GM12878 (cell line): ENCODE measurements around the gene NR6A1. TPM values are rescaled to one million over a fixed set of nuclear protein-coding genes. Genes with fewer than 3 reads are reported as not detected.

Experiments used
- ATAC-seq: fragments of 200-7000 bp; cut with Tn5 transposase; 3 replicates; pipeline ENCODE4 v1.9.1; 2020; ENCODE audit warnings: mild to moderate bottlenecking, moderate library complexity
- BruUV-seq: library from RNA; stranded (reverse); fragments of 400-500 nt; replicated peaks from 2 replicates; lab custom pipeline; 2021; lab: Mats Ljungman, UMichigan
- CTCF ChIA-PET: fragments of 300-600 bp; sonication (Branson Sonifier 250); formaldehyde crosslinking; extraction: SDS; loops from one replicate; lab custom pipeline; 2021; ENCODE audit warnings: inconsistent platforms; lab: Yijun Ruan, JAX
- POLR2A ChIA-PET: fragments of 350-600 bp; formaldehyde crosslinking; extraction: SDS; loops from one replicate; lab custom pipeline; 2021; ENCODE audit warnings: inconsistent platforms; lab: Charles Lee
- RAD21 ChIA-PET: fragments of 300-600 bp; sonication (Branson Sonifier 250); formaldehyde crosslinking; loops from one replicate; lab custom pipeline; 2023; ENCODE audit warnings: antibody characterized with exemption; ENCODE audit not compliant: unreplicated experiment; lab: Charles Lee
- SMC1A ChIA-PET: fragments of 300-600 bp; sonication (Branson Sonifier 250); formaldehyde crosslinking; loops from one replicate; lab custom pipeline; 2023; ENCODE audit not compliant: unreplicated experiment, uncharacterized antibody; lab: Charles Lee
- DNase-seq: peaks from one replicate; pipeline ENCODE4 v3.0.0-alpha.2; 2011; ENCODE audit warnings: low read depth, low spot score
- FAIRE-seq: peaks from 3 replicates; lab custom pipeline; 2011; peaks lifted over from hg19 to GRCh38; lab: Jason Lieb, UNC
- H2AFZ ChIP-seq: 2 replicates; pipeline ENCODE4 v1.6.0; 2011; ENCODE audit warnings: low read depth, low read length, control low read depth; ENCODE audit not compliant: control insufficient read depth
- H3K27ac ChIP-seq: 2 replicates; pipeline ENCODE4 v1.5.1; 2011; ENCODE audit warnings: control low read depth; ENCODE audit not compliant: control insufficient read depth, insufficient read depth
- H3K27me3 ChIP-seq, 2 experiments: replicated peaks in 1 of 2; 2 replicates each; pipeline versions ENCODE4 v1.6.0 to v1.6.1; 2011; ENCODE audit warnings: low read length in 1 of 2; ENCODE audit not compliant: control insufficient read depth in 2 of 2, insufficient read depth in 2 of 2
- H3K36me3 ChIP-seq, 2 experiments: 2 replicates each; pipeline ENCODE4 v1.5.1; 2011; ENCODE audit warnings: low read length in 1 of 2; ENCODE audit not compliant: control insufficient read depth in 2 of 2, insufficient read depth in 2 of 2
- H3K4me1 ChIP-seq: 2 replicates; pipeline ENCODE4 v1.6.1; 2011; ENCODE audit warnings: mild to moderate bottlenecking, low read length, moderate library complexity, mixed read lengths; ENCODE audit not compliant: control insufficient read depth, insufficient read depth
- H3K4me2 ChIP-seq: 2 replicates; pipeline ENCODE4 v1.6.0; 2011; ENCODE audit warnings: control low read depth; ENCODE audit not compliant: control insufficient read depth, insufficient read depth
- H3K4me3 ChIP-seq: fragments of 200-600 bp; sonication (generic); 2 replicates; pipeline ENCODE4 v1.5.1; 2016
- H3K79me2 ChIP-seq: 2 replicates; pipeline ENCODE4 v1.6.0; 2011; ENCODE audit warnings: low read length; ENCODE audit not compliant: control insufficient read depth, insufficient read depth
- H3K9ac ChIP-seq: 2 replicates; pipeline ENCODE4 v1.8.0; 2011; ENCODE audit warnings: low read length, control low read depth, mixed read lengths; ENCODE audit not compliant: control insufficient read depth, insufficient read depth
- H3K9me3 ChIP-seq: replicated peaks from 3 replicates; pipeline ENCODE4 v1.5.1; 2011; ENCODE audit warnings: mild to moderate bottlenecking, low read length; ENCODE audit not compliant: control insufficient read depth, insufficient read depth
- H4K20me1 ChIP-seq: 2 replicates; pipeline ENCODE4 v1.6.0; 2011; ENCODE audit not compliant: control insufficient read depth, insufficient read depth
- NRF1 ChIP-seq: conservative IDR thresholded peaks from 2 replicates; pipeline ENCODE4 v1.6.1; 2011; ENCODE audit warnings: mild to moderate bottlenecking, low read depth, low read length, improper control_type of control experiment
- PAX5 ChIP-seq: IDR thresholded peaks from 2 replicates; pipeline ENCODE4 v1.6.1; 2011; ENCODE audit warnings: low read depth, low read length, borderline replicate concordance
- PKNOX1 ChIP-seq: fragments of 450-650 bp; IDR thresholded peaks from 2 replicates; pipeline ENCODE4 v1.6.1; 2016; ENCODE audit warnings: mild to moderate bottlenecking
- SKIL ChIP-seq: fragments of 450-650 bp; IDR thresholded peaks from 2 replicates; pipeline ENCODE4 v1.6.1; 2017; ENCODE audit warnings: mild to moderate bottlenecking, low read depth, inconsistent platforms; ENCODE audit not compliant: poor library complexity, severe bottlenecking
- YY1 ChIP-seq: IDR thresholded peaks from 2 replicates; pipeline ENCODE4 v1.6.1; 2011; ENCODE audit warnings: low read depth, mild to moderate bottlenecking, low read length
- WGBS: methylation state at CpG from one replicate; pipeline ENCODE4 v1.1.6; 2016; ENCODE audit warnings: low lambda C conversion rate; ENCODE audit not compliant: insufficient replicate concordance, insufficient coverage; ENCODE audit errors: missing lambda C conversion rate; 5-methylcytosine and 5-hydroxymethylcytosine counted together
- in situ Hi-C: fragments of 300-500 bp; cut with MboI; formaldehyde crosslinking; loops from 9 replicates; pipeline ENCODE4 v1.14.3; 2018; ENCODE audit warnings: mixed read lengths
- intact Hi-C: fragments of 100-400 bp; cut with micrococcal nuclease; formaldehyde crosslinking; loops from one replicate; pipeline ENCODE4 v1.14.2; 2022; ENCODE audit not compliant: unreplicated experiment
- polyA plus RNA-seq, 11 experiments: library from polyadenylated mRNA; depleted of rRNA in 4 of 11; unstranded in 6 of 11; stranded (reverse) in 5 of 11; fragments of >200 nt; fragmentation: Nextera tagmentation in 4 of 11; fragmentation: Illumina TruSeq in 1 of 11; extraction: Ambion mirVana in 4 of 11; extraction: Trizol in 1 of 11; gene quantifications; 1 replicate in 1 of 11; 2 replicates in 10 of 11; pipeline versions ENCODE4 v1.2.1 to v1.2.3, GENCODE V29; 2011 to 2016; ENCODE audit warnings: inconsistent platforms in 2 of 11, missing spikeins in 2 of 11, low read depth in 1 of 11
- total RNA-seq, 4 experiments: library from RNA; depleted of rRNA in 3 of 4; stranded (reverse); fragments of >200 nt in 3 of 4; fragmentation: Illumina TruSeq in 1 of 4; extraction: Trizol in 1 of 4; gene quantifications; 2 replicates each; pipeline versions ENCODE4 v1.2.1 to v1.2.3, GENCODE V29; 2013 to 2021

The NR6A1 gene
- total and polyA plus RNA-seq, 10 of the 15 experiments (the other 5 are each of a cell fraction or from before 2014, with no cell fraction given), result 1.2 to 9.2 (median 4.6) TPM

- H3K4me2 ChIP-seq, result no peak overlapping the region
- in situ Hi-C loops, result no loop called here
Observed at GRCh38 chr9:124808246-124808956, 37.3 kb upstream of the NR6A1 start.

More at GRCh38 chr9:124808246-124808956, 37.3 kb upstream of the NR6A1 start:
- ATAC-seq, result no peak
- Histone ChIP-seq H3K36me3 (no peaks in the 10 kb centered on the region), H3K4me3 (no peak overlapping the region), H3K4me1 (no peaks in the 10 kb centered on the region), H3K27me3 (no peaks in the 10 kb centered on the region), H3K79me2 (no peaks in the 10 kb centered on the region), H3K27ac (no peak overlapping the region), H2AFZ (no peak overlapping the region), H3K9ac (no peak overlapping the region), H3K9me3 (no peaks in the 10 kb centered on the region), H4K20me1 (no peaks in the 10 kb centered on the region)
- SMC1A ChIA-PET, result no interaction called here
- 82% methylated on average over 12 of the region's 12 CpGs for WGBS
- no peak for DNase-seq
- no TSS peak for BruUV-seq
- CTCF ChIA-PET, result interaction anchor here (1.1 to 1.6 kb wide), 2 partner anchors 10 to 34 kb away, joined by 3 to 4 read pairs; no protein-coding TSS in a partner anchor
- POLR2A ChIA-PET, result interaction anchor here (1.4 kb wide), 1 partner anchor 10 kb away, joined by 3 read pairs; no protein-coding TSS in a partner anchor
- no peak for FAIRE-seq
- RAD21 ChIA-PET, result no interaction called here
- TF ChIP-seq PKNOX1, result no peak
- TF ChIP-seq PAX5, result no peak
- no peak for TF ChIP-seq SKIL
- TF ChIP-seq NRF1, result no peak
- no peak for TF ChIP-seq YY1
- intact Hi-C loops, result no loop called here
